ENCODE measurements around the gene BMPER. TPM values are rescaled to one million over a fixed set of nuclear protein-coding genes. Genes with fewer than 3 reads are reported as not detected.

The BMPER gene
- total and polyA plus RNA-seq, 10 of the 15 experiments (the other 5 are each of a cell fraction or from before 2014, with no cell fraction given): 0.02 to 0.08 TPM; not detected in 8

DNA sequence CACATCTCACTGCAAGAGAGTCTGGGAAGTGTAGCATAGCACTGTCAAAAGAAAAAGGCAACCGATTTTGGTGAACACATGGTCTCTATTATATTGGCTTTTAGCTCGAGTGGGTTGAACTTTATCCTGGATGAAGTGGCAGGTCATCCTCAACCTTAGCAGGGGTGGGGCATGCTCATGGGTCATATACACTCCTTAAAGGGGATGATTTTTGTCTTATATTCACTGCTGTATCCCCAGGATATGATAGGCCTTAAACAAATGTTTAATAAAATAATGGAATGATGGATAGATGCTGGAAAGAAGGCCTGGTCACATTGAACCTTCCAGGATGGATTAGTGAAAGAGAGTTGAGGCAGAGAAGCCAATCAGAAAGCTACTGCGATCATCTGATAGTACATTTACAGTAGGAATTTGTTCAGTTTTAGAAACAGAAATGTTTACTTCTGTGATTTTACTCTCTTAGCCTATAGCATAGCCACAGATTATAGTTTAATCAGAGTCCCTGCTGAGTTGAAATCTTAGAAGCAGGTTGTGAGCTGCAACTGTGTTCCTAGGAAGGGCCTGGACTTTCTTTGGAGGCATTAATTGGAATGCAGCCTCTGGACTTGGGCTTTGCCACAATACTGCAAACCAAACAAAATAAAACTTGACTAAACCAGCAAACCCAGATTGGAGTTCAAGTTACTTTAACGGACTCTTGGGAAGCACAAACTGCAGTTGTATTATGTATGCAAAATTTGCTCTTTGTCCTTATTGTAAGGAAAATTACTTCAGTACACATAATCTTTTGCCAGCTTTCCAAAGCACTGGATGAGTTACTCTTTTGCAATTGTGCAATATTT, 138.3 kb downstream of the BMPER start:
- 6% methylated on average over 4 of the region's 4 CpGs for WGBS (ENCODE audit: insufficient coverage, insufficient replicate concordance, low lambda C conversion rate, missing lambda C conversion rate)
- ChIA-PET POLR2A (no interaction called here), SMC1A (ENCODE audit: uncharacterized antibody, unreplicated experiment) (no interaction called here), RAD21 (ENCODE audit: unreplicated experiment) (no interaction called here), CTCF (no interaction called here)
- Histone ChIP-seq H3K9me3 (replicated peaks; ENCODE audit: control insufficient read depth, insufficient read depth, low read length) (no peaks in the 10 kb centered on the region), H2AFZ (ENCODE audit: control insufficient read depth, low read depth, low read length) (no peak overlapping the region), H3K79me2 (ENCODE audit: control insufficient read depth, insufficient read depth, low read length) (no peaks in the 10 kb centered on the region), H3K36me3 (ENCODE audit: control insufficient read depth in 2 of 2, insufficient read depth in 2 of 2, low read length in 1 of 2) (no peaks in the 10 kb centered on the region), H3K9ac (ENCODE audit: control insufficient read depth, insufficient read depth, low read length) (no peak overlapping the region), H3K4me1 (ENCODE audit: control insufficient read depth, insufficient read depth, low read length) (no peaks in the 10 kb centered on the region), H3K4me3 (no peak overlapping the region), H3K27me3 (replicated peaks in 1 of 2; ENCODE audit: control insufficient read depth in 2 of 2, insufficient read depth in 2 of 2, low read length in 1 of 2) (no peaks in the 10 kb centered on the region), H3K4me2 (ENCODE audit: control insufficient read depth, insufficient read depth) (no peak overlapping the region), H3K27ac (ENCODE audit: control insufficient read depth, insufficient read depth) (no peak overlapping the region), H4K20me1 (ENCODE audit: control insufficient read depth, insufficient read depth) (no peaks in the 10 kb centered on the region)
- in situ Hi-C loops (cut with MboI): no loop called here
- intact Hi-C loops (cut with micrococcal nuclease; ENCODE audit: unreplicated experiment): no loop called here
- ATAC-seq: no peak
- no peak for FAIRE-seq
- DNase-seq (ENCODE audit: low read depth, low spot score): no peak
- no TSS peak for BruUV-seq (replicated peaks)
- TF ChIP-seq RFX5 (IDR thresholded peaks at IDR 0.05; ENCODE audit: low read depth, low read length) (no peak), SUPT20H (IDR thresholded peaks at IDR 0.05; ENCODE audit: borderline replicate concordance, control insufficient read depth, low read depth, low read length) (no peak), HDGF (IDR thresholded peaks at IDR 0.05) (no peak), CHD1 (IDR thresholded peaks at IDR 0.05; ENCODE audit: low read depth, low read length) (no peak), SMAD5 (IDR thresholded peaks at IDR 0.05; ENCODE audit: low read depth) (no peak), SPI1 (IDR thresholded peaks at IDR 0.05; ENCODE audit: borderline replicate concordance, insufficient read depth, low read depth, low read length) (no peak), SREBF1 (IDR thresholded peaks at IDR 0.05; ENCODE audit: low read length) (no peak), SRF (IDR thresholded peaks at IDR 0.05; ENCODE audit: low read depth in 2 of 2, low read length in 2 of 2) (no peak), FOS (IDR thresholded peaks at IDR 0.05; ENCODE audit: borderline replicate concordance, extremely low read depth, insufficient read length) (no peak), EZH2 (IDR thresholded peaks at IDR 0.05; ENCODE audit: borderline replicate concordance, control insufficient read depth, low read depth, low read length) (no peak), NRF1 (conservative IDR thresholded peaks at IDR 0.05; ENCODE audit: low read depth, low read length) (no peak)
- TF ChIP-seq, protein P1, sequence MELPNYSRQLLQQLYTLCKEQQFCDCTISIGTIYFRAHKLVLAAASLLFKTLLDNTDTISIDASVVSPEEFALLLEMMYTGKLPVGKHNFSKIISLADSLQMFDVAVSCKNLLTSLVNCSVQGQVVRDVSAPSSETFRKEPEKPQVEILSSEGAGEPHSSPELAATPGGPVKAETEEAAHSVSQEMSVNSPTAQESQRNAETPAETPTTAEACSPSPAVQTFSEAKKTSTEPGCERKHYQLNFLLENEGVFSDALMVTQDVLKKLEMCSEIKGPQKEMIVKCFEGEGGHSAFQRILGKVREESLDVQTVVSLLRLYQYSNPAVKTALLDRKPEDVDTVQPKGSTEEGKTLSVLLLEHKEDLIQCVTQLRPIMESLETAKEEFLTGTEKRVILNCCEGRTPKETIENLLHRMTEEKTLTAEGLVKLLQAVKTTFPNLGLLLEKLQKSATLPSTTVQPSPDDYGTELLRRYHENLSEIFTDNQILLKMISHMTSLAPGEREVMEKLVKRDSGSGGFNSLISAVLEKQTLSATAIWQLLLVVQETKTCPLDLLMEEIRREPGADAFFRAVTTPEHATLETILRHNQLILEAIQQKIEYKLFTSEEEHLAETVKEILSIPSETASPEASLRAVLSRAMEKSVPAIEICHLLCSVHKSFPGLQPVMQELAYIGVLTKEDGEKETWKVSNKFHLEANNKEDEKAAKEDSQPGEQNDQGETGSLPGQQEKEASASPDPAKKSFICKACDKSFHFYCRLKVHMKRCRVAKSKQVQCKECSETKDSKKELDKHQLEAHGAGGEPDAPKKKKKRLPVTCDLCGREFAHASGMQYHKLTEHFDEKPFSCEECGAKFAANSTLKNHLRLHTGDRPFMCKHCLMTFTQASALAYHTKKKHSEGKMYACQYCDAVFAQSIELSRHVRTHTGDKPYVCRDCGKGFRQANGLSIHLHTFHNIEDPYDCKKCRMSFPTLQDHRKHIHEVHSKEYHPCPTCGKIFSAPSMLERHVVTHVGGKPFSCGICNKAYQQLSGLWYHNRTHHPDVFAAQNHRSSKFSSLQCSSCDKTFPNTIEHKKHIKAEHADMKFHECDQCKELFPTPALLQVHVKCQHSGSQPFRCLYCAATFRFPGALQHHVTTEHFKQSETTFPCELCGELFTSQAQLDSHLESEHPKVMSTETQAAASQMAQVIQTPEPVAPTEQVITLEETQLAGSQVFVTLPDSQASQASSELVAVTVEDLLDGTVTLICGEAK (IDR thresholded peaks at IDR 0.05; ENCODE audit: borderline replicate concordance): no peak
- TF ChIP-seq, protein P2, sequence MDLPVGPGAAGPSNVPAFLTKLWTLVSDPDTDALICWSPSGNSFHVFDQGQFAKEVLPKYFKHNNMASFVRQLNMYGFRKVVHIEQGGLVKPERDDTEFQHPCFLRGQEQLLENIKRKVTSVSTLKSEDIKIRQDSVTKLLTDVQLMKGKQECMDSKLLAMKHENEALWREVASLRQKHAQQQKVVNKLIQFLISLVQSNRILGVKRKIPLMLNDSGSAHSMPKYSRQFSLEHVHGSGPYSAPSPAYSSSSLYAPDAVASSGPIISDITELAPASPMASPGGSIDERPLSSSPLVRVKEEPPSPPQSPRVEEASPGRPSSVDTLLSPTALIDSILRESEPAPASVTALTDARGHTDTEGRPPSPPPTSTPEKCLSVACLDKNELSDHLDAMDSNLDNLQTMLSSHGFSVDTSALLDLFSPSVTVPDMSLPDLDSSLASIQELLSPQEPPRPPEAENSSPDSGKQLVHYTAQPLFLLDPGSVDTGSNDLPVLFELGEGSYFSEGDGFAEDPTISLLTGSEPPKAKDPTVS (IDR thresholded peaks at IDR 0.05; ENCODE audit: low read depth, low read length): no peak
- TF ChIP-seq, protein P3, sequence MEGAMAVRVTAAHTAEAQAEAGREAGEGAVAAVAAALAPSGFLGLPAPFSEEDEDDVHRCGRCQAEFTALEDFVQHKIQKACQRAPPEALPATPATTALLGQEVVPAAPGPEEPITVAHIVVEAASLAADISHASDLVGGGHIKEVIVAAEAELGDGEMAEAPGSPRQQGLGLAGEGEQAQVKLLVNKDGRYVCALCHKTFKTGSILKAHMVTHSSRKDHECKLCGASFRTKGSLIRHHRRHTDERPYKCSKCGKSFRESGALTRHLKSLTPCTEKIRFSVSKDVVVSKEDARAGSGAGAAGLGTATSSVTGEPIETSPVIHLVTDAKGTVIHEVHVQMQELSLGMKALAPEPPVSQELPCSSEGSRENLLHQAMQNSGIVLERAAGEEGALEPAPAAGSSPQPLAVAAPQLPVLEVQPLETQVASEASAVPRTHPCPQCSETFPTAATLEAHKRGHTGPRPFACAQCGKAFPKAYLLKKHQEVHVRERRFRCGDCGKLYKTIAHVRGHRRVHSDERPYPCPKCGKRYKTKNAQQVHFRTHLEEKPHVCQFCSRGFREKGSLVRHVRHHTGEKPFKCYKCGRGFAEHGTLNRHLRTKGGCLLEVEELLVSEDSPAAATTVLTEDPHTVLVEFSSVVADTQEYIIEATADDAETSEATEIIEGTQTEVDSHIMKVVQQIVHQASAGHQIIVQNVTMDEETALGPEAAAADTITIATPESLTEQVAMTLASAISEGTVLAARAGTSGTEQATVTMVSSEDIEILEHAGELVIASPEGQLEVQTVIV (IDR thresholded peaks at IDR 0.05; ENCODE audit: borderline replicate concordance, partially characterized antibody): no peak
